ENCODE data around the gene MAPK8IP2. TPM values are rescaled to one million over a fixed set of nuclear protein-coding genes. Genes with fewer than 3 reads are reported as not detected.

The MAPK8IP2 gene
- total and polyA plus RNA-seq, 2 of the 13 experiments (the other 11 are each of a cell fraction or from before 2014, with no cell fraction given) = 1.3 to 2.6 TPM

DNA sequence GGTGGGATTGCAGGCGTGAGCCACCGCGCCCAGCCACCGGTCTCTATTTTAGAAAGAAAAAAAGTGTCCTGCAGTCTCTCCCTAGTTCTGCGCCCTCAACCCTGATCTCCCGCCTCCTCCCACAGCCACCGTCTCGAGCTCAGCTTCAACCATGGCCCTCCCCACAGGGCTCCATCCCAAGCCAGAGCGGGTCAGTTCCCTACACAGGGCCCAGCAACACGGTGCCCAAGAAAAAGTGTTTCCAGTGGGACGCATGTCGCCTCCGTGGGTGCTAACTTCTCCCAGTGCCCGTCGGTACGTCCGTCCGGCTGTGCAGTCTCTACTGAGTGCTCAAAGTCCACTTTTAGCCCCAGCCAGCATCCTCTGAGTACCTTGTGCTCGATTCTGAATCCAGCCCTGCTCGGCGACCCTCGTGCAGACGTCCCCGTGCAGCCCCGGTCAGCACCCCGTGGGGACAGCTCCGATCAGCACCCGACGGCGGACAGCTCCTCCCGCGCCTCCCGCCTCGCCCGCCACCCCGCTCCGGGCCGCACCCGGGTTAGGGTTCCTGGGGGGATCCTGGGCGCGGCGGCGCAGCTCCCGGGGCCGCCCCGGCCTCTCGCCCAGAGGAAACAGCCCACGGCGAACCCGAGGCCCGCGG is 657 bp upstream of the MAPK8IP2 start (continued):
- TF ChIP-seq, protein P1, sequence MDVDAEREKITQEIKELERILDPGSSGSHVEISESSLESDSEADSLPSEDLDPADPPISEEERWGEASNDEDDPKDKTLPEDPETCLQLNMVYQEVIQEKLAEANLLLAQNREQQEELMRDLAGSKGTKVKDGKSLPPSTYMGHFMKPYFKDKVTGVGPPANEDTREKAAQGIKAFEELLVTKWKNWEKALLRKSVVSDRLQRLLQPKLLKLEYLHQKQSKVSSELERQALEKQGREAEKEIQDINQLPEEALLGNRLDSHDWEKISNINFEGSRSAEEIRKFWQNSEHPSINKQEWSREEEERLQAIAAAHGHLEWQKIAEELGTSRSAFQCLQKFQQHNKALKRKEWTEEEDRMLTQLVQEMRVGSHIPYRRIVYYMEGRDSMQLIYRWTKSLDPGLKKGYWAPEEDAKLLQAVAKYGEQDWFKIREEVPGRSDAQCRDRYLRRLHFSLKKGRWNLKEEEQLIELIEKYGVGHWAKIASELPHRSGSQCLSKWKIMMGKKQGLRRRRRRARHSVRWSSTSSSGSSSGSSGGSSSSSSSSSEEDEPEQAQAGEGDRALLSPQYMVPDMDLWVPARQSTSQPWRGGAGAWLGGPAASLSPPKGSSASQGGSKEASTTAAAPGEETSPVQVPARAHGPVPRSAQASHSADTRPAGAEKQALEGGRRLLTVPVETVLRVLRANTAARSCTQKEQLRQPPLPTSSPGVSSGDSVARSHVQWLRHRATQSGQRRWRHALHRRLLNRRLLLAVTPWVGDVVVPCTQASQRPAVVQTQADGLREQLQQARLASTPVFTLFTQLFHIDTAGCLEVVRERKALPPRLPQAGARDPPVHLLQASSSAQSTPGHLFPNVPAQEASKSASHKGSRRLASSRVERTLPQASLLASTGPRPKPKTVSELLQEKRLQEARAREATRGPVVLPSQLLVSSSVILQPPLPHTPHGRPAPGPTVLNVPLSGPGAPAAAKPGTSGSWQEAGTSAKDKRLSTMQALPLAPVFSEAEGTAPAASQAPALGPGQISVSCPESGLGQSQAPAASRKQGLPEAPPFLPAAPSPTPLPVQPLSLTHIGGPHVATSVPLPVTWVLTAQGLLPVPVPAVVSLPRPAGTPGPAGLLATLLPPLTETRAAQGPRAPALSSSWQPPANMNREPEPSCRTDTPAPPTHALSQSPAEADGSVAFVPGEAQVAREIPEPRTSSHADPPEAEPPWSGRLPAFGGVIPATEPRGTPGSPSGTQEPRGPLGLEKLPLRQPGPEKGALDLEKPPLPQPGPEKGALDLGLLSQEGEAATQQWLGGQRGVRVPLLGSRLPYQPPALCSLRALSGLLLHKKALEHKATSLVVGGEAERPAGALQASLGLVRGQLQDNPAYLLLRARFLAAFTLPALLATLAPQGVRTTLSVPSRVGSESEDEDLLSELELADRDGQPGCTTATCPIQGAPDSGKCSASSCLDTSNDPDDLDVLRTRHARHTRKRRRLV (CRISPR knock-in tag; IDR thresholded peaks at IDR 0.05) = peak; percentile 84; the same call in 1 of the 2 replicates
- TF ChIP-seq RFXANK (CRISPR knock-in tag; IDR thresholded peaks at IDR 0.05) = peak; percentile 96; the same call in 1 of the 2 replicates
- TF ChIP-seq SP140L (CRISPR knock-in tag; IDR thresholded peaks at IDR 0.05; ENCODE audit: borderline replicate concordance) = peak; percentile 97; the same call in 1 of the 2 replicates
- peak; percentile 76; the same call in 1 of the 2 replicates for TF ChIP-seq ZKSCAN8 (CRISPR knock-in tag; IDR thresholded peaks at IDR 0.05; ENCODE audit: borderline replicate concordance)
- peak; percentile 78; the same call in 1 of the 2 replicates for TF ChIP-seq ZNF432 (CRISPR knock-in tag; IDR thresholded peaks at IDR 0.05; ENCODE audit: borderline replicate concordance)
- TF ChIP-seq SOX5 (CRISPR knock-in tag; IDR thresholded peaks at IDR 0.05; ENCODE audit: borderline replicate concordance) = peak; percentile 65
- peak; percentile 98 for TF ChIP-seq ZNF124 (CRISPR knock-in tag; IDR thresholded peaks at IDR 0.05)
- peak; percentile 69; the same call in 1 of the 2 replicates for TF ChIP-seq ESRRA (CRISPR knock-in tag; IDR thresholded peaks at IDR 0.05; ENCODE audit: low read depth)
- TF ChIP-seq, protein P2, sequence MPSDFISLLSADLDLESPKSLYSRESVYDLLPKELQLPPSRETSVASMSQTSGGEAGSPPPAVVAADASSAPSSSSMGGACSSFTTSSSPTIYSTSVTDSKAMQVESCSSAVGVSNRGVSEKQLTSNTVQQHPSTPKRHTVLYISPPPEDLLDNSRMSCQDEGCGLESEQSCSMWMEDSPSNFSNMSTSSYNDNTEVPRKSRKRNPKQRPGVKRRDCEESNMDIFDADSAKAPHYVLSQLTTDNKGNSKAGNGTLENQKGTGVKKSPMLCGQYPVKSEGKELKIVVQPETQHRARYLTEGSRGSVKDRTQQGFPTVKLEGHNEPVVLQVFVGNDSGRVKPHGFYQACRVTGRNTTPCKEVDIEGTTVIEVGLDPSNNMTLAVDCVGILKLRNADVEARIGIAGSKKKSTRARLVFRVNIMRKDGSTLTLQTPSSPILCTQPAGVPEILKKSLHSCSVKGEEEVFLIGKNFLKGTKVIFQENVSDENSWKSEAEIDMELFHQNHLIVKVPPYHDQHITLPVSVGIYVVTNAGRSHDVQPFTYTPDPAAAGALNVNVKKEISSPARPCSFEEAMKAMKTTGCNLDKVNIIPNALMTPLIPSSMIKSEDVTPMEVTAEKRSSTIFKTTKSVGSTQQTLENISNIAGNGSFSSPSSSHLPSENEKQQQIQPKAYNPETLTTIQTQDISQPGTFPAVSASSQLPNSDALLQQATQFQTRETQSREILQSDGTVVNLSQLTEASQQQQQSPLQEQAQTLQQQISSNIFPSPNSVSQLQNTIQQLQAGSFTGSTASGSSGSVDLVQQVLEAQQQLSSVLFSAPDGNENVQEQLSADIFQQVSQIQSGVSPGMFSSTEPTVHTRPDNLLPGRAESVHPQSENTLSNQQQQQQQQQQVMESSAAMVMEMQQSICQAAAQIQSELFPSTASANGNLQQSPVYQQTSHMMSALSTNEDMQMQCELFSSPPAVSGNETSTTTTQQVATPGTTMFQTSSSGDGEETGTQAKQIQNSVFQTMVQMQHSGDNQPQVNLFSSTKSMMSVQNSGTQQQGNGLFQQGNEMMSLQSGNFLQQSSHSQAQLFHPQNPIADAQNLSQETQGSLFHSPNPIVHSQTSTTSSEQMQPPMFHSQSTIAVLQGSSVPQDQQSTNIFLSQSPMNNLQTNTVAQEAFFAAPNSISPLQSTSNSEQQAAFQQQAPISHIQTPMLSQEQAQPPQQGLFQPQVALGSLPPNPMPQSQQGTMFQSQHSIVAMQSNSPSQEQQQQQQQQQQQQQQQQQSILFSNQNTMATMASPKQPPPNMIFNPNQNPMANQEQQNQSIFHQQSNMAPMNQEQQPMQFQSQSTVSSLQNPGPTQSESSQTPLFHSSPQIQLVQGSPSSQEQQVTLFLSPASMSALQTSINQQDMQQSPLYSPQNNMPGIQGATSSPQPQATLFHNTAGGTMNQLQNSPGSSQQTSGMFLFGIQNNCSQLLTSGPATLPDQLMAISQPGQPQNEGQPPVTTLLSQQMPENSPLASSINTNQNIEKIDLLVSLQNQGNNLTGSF (CRISPR knock-in tag; IDR thresholded peaks at IDR 0.05) = peak; percentile 99
- TF ChIP-seq TMF1 (CRISPR knock-in tag; IDR thresholded peaks at IDR 0.05; ENCODE audit: low read depth) = peak; percentile 99
- TF ChIP-seq PAWR (CRISPR knock-in tag; IDR thresholded peaks at IDR 0.05; ENCODE audit: borderline replicate concordance) = no peak
- TF ChIP-seq HOXA3 (CRISPR knock-in tag; IDR thresholded peaks at IDR 0.05) = peak; percentile 93
- peak; percentile 50; the same call in 1 of the 2 replicates for TF ChIP-seq DMAP1 (CRISPR knock-in tag; IDR thresholded peaks at IDR 0.05)
- peak; percentile 93 for TF ChIP-seq ZNF816 (CRISPR knock-in tag; IDR thresholded peaks at IDR 0.05; ENCODE audit: borderline replicate concordance)
- TF ChIP-seq, protein P3, sequence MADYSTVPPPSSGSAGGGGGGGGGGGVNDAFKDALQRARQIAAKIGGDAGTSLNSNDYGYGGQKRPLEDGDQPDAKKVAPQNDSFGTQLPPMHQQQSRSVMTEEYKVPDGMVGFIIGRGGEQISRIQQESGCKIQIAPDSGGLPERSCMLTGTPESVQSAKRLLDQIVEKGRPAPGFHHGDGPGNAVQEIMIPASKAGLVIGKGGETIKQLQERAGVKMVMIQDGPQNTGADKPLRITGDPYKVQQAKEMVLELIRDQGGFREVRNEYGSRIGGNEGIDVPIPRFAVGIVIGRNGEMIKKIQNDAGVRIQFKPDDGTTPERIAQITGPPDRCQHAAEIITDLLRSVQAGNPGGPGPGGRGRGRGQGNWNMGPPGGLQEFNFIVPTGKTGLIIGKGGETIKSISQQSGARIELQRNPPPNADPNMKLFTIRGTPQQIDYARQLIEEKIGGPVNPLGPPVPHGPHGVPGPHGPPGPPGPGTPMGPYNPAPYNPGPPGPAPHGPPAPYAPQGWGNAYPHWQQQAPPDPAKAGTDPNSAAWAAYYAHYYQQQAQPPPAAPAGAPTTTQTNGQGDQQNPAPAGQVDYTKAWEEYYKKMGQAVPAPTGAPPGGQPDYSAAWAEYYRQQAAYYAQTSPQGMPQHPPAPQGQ (CRISPR knock-in tag; IDR thresholded peaks at IDR 0.05; ENCODE audit: borderline replicate concordance) = no peak
- peak; percentile 77; the same call in 1 of the 2 replicates for TF ChIP-seq ZNF343 (CRISPR knock-in tag; IDR thresholded peaks at IDR 0.05)
- peak; percentile 99 for TF ChIP-seq ZNF451 (CRISPR knock-in tag; IDR thresholded peaks at IDR 0.05)
- TF ChIP-seq NFRKB (IDR thresholded peaks at IDR 0.05) = no peak
- TF ChIP-seq HDAC1 (CRISPR knock-in tag; IDR thresholded peaks at IDR 0.05) = peak; percentile 99
